HL-60 (cell line): Measurements from ENCODE around the gene TMEM117.

Source experiments
- DNase-seq, 2 experiments: peaks; one replicate each; pipeline ENCODE4 v3.0.0-alpha.2; 2010 to 2020; ENCODE audit warnings: low read depth in 1 of 2, low spot score in 1 of 2
- H3K27ac ChIP-seq: fragments of 250-450 bp; sonication (Bioruptor Pico); replicated peaks from 2 replicates; pipeline ENCODE4 v1.5.1; 2020; ENCODE audit warnings: mild to moderate bottlenecking, moderate library complexity
- H3K27me3 ChIP-seq: fragments of 250-450 bp; sonication (Bioruptor Pico); 2 replicates; pipeline ENCODE4 v1.5.1; 2021; ENCODE audit warnings: mild to moderate bottlenecking, moderate library complexity; ENCODE audit not compliant: insufficient read depth, poor library complexity, severe bottlenecking
- H3K4me3 ChIP-seq: replicated peaks from 2 replicates; pipeline ENCODE4 v1.5.1; 2011; ENCODE audit warnings: mild to moderate bottlenecking, control low read depth, low read length; ENCODE audit not compliant: insufficient read depth
- CTCF ChIP-seq: IDR thresholded peaks from one replicate; pipeline ENCODE4 v1.5.1; 2011; ENCODE audit warnings: low read length, control low read depth, inconsistent platforms; ENCODE audit not compliant: insufficient read depth
- GABPA ChIP-seq: IDR thresholded peaks from 2 replicates; pipeline ENCODE4 v1.6.1; 2012; ENCODE audit warnings: low read depth
- POLR2AphosphoS5 ChIP-seq: IDR thresholded peaks from 2 replicates; pipeline ENCODE4 v1.6.1; 2012; ENCODE audit warnings: low read depth
- REST ChIP-seq: IDR thresholded peaks from 2 replicates; pipeline ENCODE4 v1.6.1; 2012; ENCODE audit warnings: low read depth; ENCODE audit not compliant: insufficient replicate concordance
- SPI1 ChIP-seq: IDR thresholded peaks from 2 replicates; pipeline ENCODE4 v1.6.1; 2012; ENCODE audit warnings: low read depth, mild to moderate bottlenecking, borderline replicate concordance

TMEM117 gene

GRCh38 chr12:44317651-44318126 lies 481.8 kb downstream of the TMEM117 start:
- no peak overlapping the region for H3K27ac ChIP-seq
- no peak overlapping the region for H3K4me3 ChIP-seq
- H3K27me3 ChIP-seq: no peaks in the 10 kb centered on the region
- no peak for TF ChIP-seq REST
- no peak for TF ChIP-seq CTCF
- no peak for TF ChIP-seq SPI1
- TF ChIP-seq GABPA: no peak
- peak; percentile 6 to 8 for DNase-seq

GRCh38 chr12:44331269-44331668 lies 495.4 kb downstream of the TMEM117 start:
- no peak overlapping the region for H3K27ac ChIP-seq
- no peak for DNase-seq
- H3K27me3 ChIP-seq: no peaks in the 10 kb centered on the region
- H3K4me3 ChIP-seq: no peak overlapping the region
- TF ChIP-seq SPI1 (no peak), REST (no peak), CTCF (no peak), GABPA (no peak), POLR2AphosphoS5 (no peak)

GRCh38 chr12:44334347-44334746 lies 498.5 kb downstream of the TMEM117 start:
- H3K4me3 ChIP-seq: no peak overlapping the region
- TF ChIP-seq REST (no peak), CTCF (no peak), SPI1 (no peak)
- H3K27me3 ChIP-seq: no peaks in the 10 kb centered on the region
- DNase-seq: no peak
- no peak overlapping the region for H3K27ac ChIP-seq
